MM.1S (cell line): ENCODE data around the gene PRKAG2.

Experiments used
- CTCF ChIP-seq: fragments of 300-600 bp; sonication (generic); IDR thresholded peaks from 2 replicates; pipeline ENCODE4 v1.5.1; 2016; ENCODE audit warnings: antibody characterized with exemption, low read length, mixed read lengths
- EZH2 ChIP-seq: fragments of 300-600 bp; sonication (generic); optimal IDR thresholded peaks from 2 replicates; pipeline ENCODE3; 2017; ENCODE audit warnings: low read depth, mild to moderate bottlenecking, antibody characterized with exemption, low read length, mixed read lengths
- EZH2phosphoT487 ChIP-seq: fragments of 300-600 bp; sonication (generic); IDR thresholded peaks from 2 replicates; pipeline ENCODE4 v1.6.1; 2018; ENCODE audit warnings: antibody characterized with exemption, low read length

DNA sequence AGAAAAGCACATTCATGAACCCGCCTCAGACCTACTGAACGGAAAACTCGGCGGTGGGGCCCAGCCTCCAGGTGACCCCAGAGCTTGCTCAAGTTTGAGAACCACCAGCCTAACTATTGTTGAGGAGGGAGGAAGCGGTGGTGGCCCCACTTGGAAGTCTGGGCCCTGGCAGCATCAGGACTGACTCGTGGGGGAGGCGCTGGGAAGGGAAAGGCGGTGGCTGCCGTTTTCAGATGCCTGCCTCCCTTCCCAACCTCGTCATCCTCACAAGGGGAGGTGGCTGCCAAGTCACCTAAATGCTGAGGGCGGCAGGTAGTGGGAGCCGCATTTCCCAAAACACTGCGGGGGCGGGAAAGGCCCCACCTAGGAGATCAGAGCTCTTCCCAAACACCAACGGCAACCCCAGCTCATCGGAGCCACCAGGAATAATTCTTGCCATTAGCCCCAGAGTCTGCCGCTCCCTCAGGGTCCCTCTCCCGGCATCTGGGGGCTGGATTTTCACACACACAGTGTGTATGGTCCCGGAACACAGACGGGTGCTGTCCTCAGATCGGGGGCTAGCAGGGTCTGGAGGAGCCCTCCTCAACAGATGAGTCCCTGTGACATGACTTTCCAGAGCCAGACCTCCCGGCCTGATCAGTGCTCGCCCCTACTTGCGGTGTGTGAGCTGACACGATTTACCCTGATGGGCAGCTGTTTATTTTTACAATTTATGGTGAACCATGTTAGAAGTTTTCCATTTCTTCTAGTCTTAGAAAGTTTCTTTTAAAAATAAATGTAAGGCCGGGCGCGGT lies 31.3 kb downstream of the PRKAG2 start:
- TF ChIP-seq CTCF (no peak), EZH2phosphoT487 (no peak), EZH2 (no peak)
